ENCODE measurements around the gene TAS1R3. TPM values are rescaled to one million over a fixed set of nuclear protein-coding genes. Genes with fewer than 3 reads are reported as not detected.

Gene TAS1R3
- total RNA-seq, 1 experiment from 2014 or later: 0.07 TPM

DNA sequence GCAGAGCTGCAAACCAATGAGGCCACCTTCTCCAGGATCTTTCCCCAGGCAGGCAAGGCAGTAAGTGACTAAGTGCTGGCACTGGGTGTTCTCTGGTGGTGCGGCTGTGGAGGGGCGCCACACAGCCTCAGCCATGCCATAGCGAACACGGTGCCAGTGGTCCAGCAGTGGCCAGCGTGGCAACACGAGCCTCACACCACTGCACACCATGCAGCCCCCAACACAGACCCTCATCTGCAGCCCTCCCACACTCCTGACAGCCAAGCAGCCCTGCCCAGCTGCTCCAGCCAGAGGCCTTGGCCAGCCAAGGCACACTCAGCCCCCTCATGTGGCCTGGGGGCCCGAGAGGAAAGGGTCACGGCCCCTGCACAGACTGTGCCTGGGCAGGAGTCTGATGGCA lies 9.6 kb upstream of the TAS1R3 start:
- no peak overlapping the region for H3K9ac ChIP-seq (ENCODE audit: low read length)
- H3K4me2 ChIP-seq (ENCODE audit: low read length): no peak overlapping the region
- ChIA-PET CTCF (no interaction called here), POLR2A (no interaction called here), RAD21 (ENCODE audit: low non-redundant PET in 1 of 2, low total read pairs in 2 of 2, uncharacterized antibody in 2 of 2, unreplicated experiment in 2 of 2) (no interaction called here)
- H3K9me3 ChIP-seq (ENCODE audit: control insufficient read depth in 1 of 2, insufficient read depth in 1 of 2, low read depth in 1 of 2, low read length in 2 of 2): no peaks in the 10 kb centered on the region
- H3K4me3 ChIP-seq (replicated peaks in 1 of 2; ENCODE audit: low read depth in 1 of 2, low read length in 2 of 2): no peak overlapping the region
- H3K27ac ChIP-seq (ENCODE audit: low read depth, low read length): no peak overlapping the region; the same call in 1 of the 2 replicates
- H3K9me2 ChIP-seq (ENCODE audit: insufficient read depth): no peaks in the 10 kb centered on the region
- H4K20me1 ChIP-seq (ENCODE audit: insufficient read depth): peaks cover 10% of the 10 kb centered on the region; the same call in 1 of the 2 replicates
- H3K36me3 ChIP-seq (ENCODE audit: control insufficient read depth in 1 of 2, insufficient read depth in 2 of 2, low read length in 2 of 2): peaks cover 6 to 13% of the 10 kb centered on the region in 2 experiments; a peak in 2 of 4 replicates
- intact Hi-C loops (cut with micrococcal nuclease): no loop called here
- H3K79me2 ChIP-seq (ENCODE audit: insufficient read depth, low read length): peaks cover 89% of the 10 kb centered on the region
- no peak overlapping the region for H2AFZ ChIP-seq (ENCODE audit: low read depth, low read length, poor library complexity, severe bottlenecking)
- BruUV-seq (replicated peaks): TSS peak; percentile 24
- ATAC-seq (no peak), DNase-seq (ENCODE audit: low read depth, low spot score) (no peak)
- no peak for TF ChIP-seq FOSL1 (IDR thresholded peaks at IDR 0.05; ENCODE audit: low read depth)
- no peak for TF ChIP-seq CEBPB (IDR thresholded peaks at IDR 0.05; ENCODE audit: low read depth)
- no peak for TF ChIP-seq ZNF274 (IDR thresholded peaks at IDR 0.05; ENCODE audit: low read depth, low read length)
- TF ChIP-seq SRF (IDR thresholded peaks at IDR 0.05; ENCODE audit: low read depth): no peak
- no peak for TF ChIP-seq SP1 (IDR thresholded peaks at IDR 0.05; ENCODE audit: low read depth)
- TF ChIP-seq POLR2A (IDR thresholded peaks at IDR 0.05; ENCODE audit: borderline replicate concordance, extremely low read depth, insufficient read depth, insufficient read length): no peak
- TF ChIP-seq, protein P1, sequence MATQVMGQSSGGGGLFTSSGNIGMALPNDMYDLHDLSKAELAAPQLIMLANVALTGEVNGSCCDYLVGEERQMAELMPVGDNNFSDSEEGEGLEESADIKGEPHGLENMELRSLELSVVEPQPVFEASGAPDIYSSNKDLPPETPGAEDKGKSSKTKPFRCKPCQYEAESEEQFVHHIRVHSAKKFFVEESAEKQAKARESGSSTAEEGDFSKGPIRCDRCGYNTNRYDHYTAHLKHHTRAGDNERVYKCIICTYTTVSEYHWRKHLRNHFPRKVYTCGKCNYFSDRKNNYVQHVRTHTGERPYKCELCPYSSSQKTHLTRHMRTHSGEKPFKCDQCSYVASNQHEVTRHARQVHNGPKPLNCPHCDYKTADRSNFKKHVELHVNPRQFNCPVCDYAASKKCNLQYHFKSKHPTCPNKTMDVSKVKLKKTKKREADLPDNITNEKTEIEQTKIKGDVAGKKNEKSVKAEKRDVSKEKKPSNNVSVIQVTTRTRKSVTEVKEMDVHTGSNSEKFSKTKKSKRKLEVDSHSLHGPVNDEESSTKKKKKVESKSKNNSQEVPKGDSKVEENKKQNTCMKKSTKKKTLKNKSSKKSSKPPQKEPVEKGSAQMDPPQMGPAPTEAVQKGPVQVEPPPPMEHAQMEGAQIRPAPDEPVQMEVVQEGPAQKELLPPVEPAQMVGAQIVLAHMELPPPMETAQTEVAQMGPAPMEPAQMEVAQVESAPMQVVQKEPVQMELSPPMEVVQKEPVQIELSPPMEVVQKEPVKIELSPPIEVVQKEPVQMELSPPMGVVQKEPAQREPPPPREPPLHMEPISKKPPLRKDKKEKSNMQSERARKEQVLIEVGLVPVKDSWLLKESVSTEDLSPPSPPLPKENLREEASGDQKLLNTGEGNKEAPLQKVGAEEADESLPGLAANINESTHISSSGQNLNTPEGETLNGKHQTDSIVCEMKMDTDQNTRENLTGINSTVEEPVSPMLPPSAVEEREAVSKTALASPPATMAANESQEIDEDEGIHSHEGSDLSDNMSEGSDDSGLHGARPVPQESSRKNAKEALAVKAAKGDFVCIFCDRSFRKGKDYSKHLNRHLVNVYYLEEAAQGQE (IDR thresholded peaks at IDR 0.05; ENCODE audit: low read depth): no peak
- no peak for TF ChIP-seq ZFX (IDR thresholded peaks at IDR 0.05)
- no peak for TF ChIP-seq RAD21 (IDR thresholded peaks at IDR 0.05; ENCODE audit: low read depth)
- TF ChIP-seq SIN3A (IDR thresholded peaks at IDR 0.05; ENCODE audit: low read depth): no peak
- no peak for TF ChIP-seq EZH2phosphoT487 (IDR thresholded peaks at IDR 0.05; ENCODE audit: borderline replicate concordance)
- TF ChIP-seq ZBTB33 (IDR thresholded peaks at IDR 0.05; ENCODE audit: extremely low read depth, insufficient replicate concordance, low read length): no peak
- TF ChIP-seq CBX3 (IDR thresholded peaks at IDR 0.05; ENCODE audit: low read depth): no peak
- TF ChIP-seq EZH2 (IDR thresholded peaks at IDR 0.05): no peak
- no peaks in the 10 kb centered on the region for H3K27me3 ChIP-seq (ENCODE audit: insufficient read depth, low read length)
- peaks cover 31 to 53% of the 10 kb centered on the region in 2 experiments for H3K4me1 ChIP-seq (ENCODE audit: control insufficient read depth in 1 of 2, insufficient read depth in 2 of 2, low read length in 2 of 2)

Data from HCT116 (cell line).